Pancreas (tissue), 10 donors: ENCODE data around the gene OR5AN1. TPM values are rescaled to one million over a fixed set of nuclear protein-coding genes. Genes with fewer than 3 reads are reported as not detected.

Experiments
- ATAC-seq, 4 donors: fragments of 200-7000 bp; cut with Tn5 transposase; one replicate each; pipeline versions ENCODE4 v1.8.0 to v1.9.1; 2020; ENCODE audit warnings: mild to moderate bottlenecking in 4 of 4, moderate library complexity in 4 of 4
- DNase-seq, 6 donors: peaks; one replicate each; pipeline ENCODE4 v3.0.0-alpha.2; 2020
- FAIRE-seq: peaks from 2 replicates; lab custom pipeline; 2012; peaks lifted over from hg19 to GRCh38; lab: Jason Lieb, UNC
- H3K27ac ChIP-seq, 4 donors: fragments of 200-600 bp; sonication (generic); 1 replicate in 3 of 4; 2 replicates in 1 of 4; pipeline versions ENCODE4 v1.5.0 to v1.8.0; 2020
- H3K27me3 ChIP-seq, 4 donors: fragments of 200-600 bp; one replicate each; pipeline ENCODE4 v1.8.0; 2021
- H3K36me3 ChIP-seq, 3 donors: fragments of 200-600 bp; sonication (generic) in 1 of 3; one replicate each; pipeline versions ENCODE4 v1.5.0 to v1.8.0; 2020 to 2021
- H3K4me1 ChIP-seq, 3 donors: fragments of 200-600 bp; one replicate each; pipeline ENCODE4 v1.8.0; 2021
- H3K4me3 ChIP-seq, 4 donors: fragments of 200-600 bp; sonication (generic) in 2 of 4; one replicate each; pipeline versions ENCODE4 v1.5.0 to v1.8.0; 2020 to 2021
- H3K9me3 ChIP-seq, 4 donors: fragments of 200-600 bp; one replicate each; pipeline ENCODE4 v1.8.0; 2021
- CTCF ChIP-seq, 4 donors: fragments of 200-600 bp; sonication (generic) in 3 of 4; IDR thresholded peaks; one replicate each; pipeline versions ENCODE4 v1.5.0 to v1.8.0; 2021; ENCODE audit warnings: antibody characterized with exemption in 4 of 4
- WGBS, 2 donors: extraction: QIAGEN DNeasy Blood & Tissue Kit; methylation state at CpG; one replicate each; pipeline ENCODE4 v1.1.7; 2013; 5-methylcytosine and 5-hydroxymethylcytosine counted together
- intact Hi-C, 3 donors: fragments of 100-400 bp; cut with DNase I; formaldehyde crosslinking; loops; one replicate each; pipeline versions ENCODE4 v1.11.1 to v1.14.2; 2022
- polyA plus RNA-seq, 2 donors: library from polyadenylated mRNA; stranded (reverse); fragments of 200-250 nt; gene quantifications; one replicate each; pipeline ENCODE4 v1.2.3, GENCODE V29; 2013
- total RNA-seq, 6 donors: library from RNA; stranded (reverse); fragmentation: NEBNext Ultra II Directional in 4 of 6; extraction: Animal tissue kit (Norgen Biotek cat#: 25700) in 4 of 6; gene quantifications; one replicate each; pipeline versions ENCODE4 v1.2.1 to v1.2.4, GENCODE V29; 2021 to 2023
- donor health status: healthy with polysubstance abuse.
- donor health status: DM: no; HTN: no; CAD: no; lungs with moderate emphysema.
- donor health status: DM: no; HTN: no; CAD: no.
- donor health status: control.
- donor health status: control.
- donor health status: Bipolar disorder and iron deficiency.
- donor health status: DM: yes; HTN: yes; CAD: no.
- donor health status: DM: no; HTN: no; CAD: no.
- donor health status: DM: no; HTN: no; CAD: no.
- donor health status: DM: yes; HTN: yes; CAD: no.

OR5AN1 gene
- total and polyA plus RNA-seq, 8 donors: not detected

- 43 to 53% methylated on average over 2 of the region's 2 CpGs for WGBS, 2 donors
- Histone ChIP-seq H3K9me3 (no peaks in the 10 kb centered on the region), H3K27ac (no peak overlapping the region), H3K4me3 (no peak overlapping the region), H3K4me1 (no peaks in the 10 kb centered on the region), H3K27me3 (no peaks in the 10 kb centered on the region), H3K36me3 (no peaks in the 10 kb centered on the region)
- ATAC-seq: no peak
- no peak for DNase-seq
- FAIRE-seq: no peak
- intact Hi-C loops: no loop called here
- TF ChIP-seq CTCF (IDR thresholded peaks at IDR 0.05): no peak
Measured at GRCh38 chr11:59380263-59381059, 21.8 kb downstream of the OR5AN1 start.

- intact Hi-C loops: no loop called here
- DNase-seq (no peak), ATAC-seq (no peak), FAIRE-seq (no peak)
- Histone ChIP-seq H3K27me3 (no peaks in the 10 kb centered on the region), H3K4me3 (no peak overlapping the region), H3K27ac (no peak overlapping the region), H3K36me3 (no peaks in the 10 kb centered on the region), H3K9me3 (no peaks in the 10 kb centered on the region), H3K4me1 (no peaks in the 10 kb centered on the region)
- no peak for TF ChIP-seq CTCF (IDR thresholded peaks at IDR 0.05)
Measured at GRCh38 chr11:59394186-59394585, 35.5 kb downstream of the OR5AN1 start.

- no peaks in the 10 kb centered on the region for H3K36me3 ChIP-seq
- WGBS, 2 donors: 68 to 74% methylated on average over 3 of the region's 3 CpGs
- no peak overlapping the region for H3K27ac ChIP-seq
- H3K4me1 ChIP-seq: no peaks in the 10 kb centered on the region
- intact Hi-C loops: no loop called here
- no peaks in the 10 kb centered on the region for H3K9me3 ChIP-seq
- no peak for ATAC-seq
- no peak for TF ChIP-seq CTCF (IDR thresholded peaks at IDR 0.05)
- H3K27me3 ChIP-seq: no peaks in the 10 kb centered on the region
- H3K4me3 ChIP-seq: no peak overlapping the region
- no peak for FAIRE-seq
- no peak for DNase-seq
Measured at GRCh38 chr11:59400461-59401261, 42.0 kb downstream of the OR5AN1 start.

- intact Hi-C loops: no loop called here
- FAIRE-seq (no peak), DNase-seq (no peak), ATAC-seq (no peak)
- H3K9me3 ChIP-seq: no peaks in the 10 kb centered on the region
- H3K36me3 ChIP-seq: no peaks in the 10 kb centered on the region
- TF ChIP-seq CTCF (IDR thresholded peaks at IDR 0.05): no peak
- H3K4me3 ChIP-seq: no peak overlapping the region
- 79 to 88% methylated on average over 2 of the region's 2 CpGs for WGBS, 2 donors
- H3K27ac ChIP-seq: no peak overlapping the region
- H3K27me3 ChIP-seq: no peaks in the 10 kb centered on the region
- H3K4me1 ChIP-seq: no peaks in the 10 kb centered on the region
Measured at GRCh38 chr11:59401262-59401552, 42.5 kb downstream of the OR5AN1 start.

- FAIRE-seq (no peak), DNase-seq (no peak), ATAC-seq (no peak)
- no peak overlapping the region for H3K27ac ChIP-seq
- intact Hi-C loops: no loop called here
- no peaks in the 10 kb centered on the region for H3K9me3 ChIP-seq
- no peak for TF ChIP-seq CTCF (IDR thresholded peaks at IDR 0.05)
- H3K4me3 ChIP-seq: no peak overlapping the region
- H3K4me1 ChIP-seq: no peaks in the 10 kb centered on the region
- no peaks in the 10 kb centered on the region for H3K27me3 ChIP-seq
- no peaks in the 10 kb centered on the region for H3K36me3 ChIP-seq
Measured at GRCh38 chr11:59403546-59403945, 44.9 kb downstream of the OR5AN1 start.
